Activated CD8-positive, alpha-beta memory T cell treated with anti-CD3 and anti-CD28 coated beads, Interleukin-2, amount 10 ng/mL, durations not matched to agents 7 days and 5 days (primary cell): ENCODE measurements around the gene TBC1D9. TPM values are rescaled to one million over a fixed set of nuclear protein-coding genes. Genes with fewer than 3 reads are reported as not detected.

Experiments used
- ATAC-seq: fragments of 150-1000 bp; cut with Tn5 transposase; one replicate; pipeline ENCODE4 v1.10.0; 2021; ENCODE audit warnings: moderate library complexity
- CTCF ChIA-PET: fragments of 350-600 bp; sonication (Branson Sonifier 250); formaldehyde crosslinking; loops from one replicate; lab custom pipeline; 2021; ENCODE audit warnings: antibody characterized with exemption; lab: Charles Lee
- DNase-seq: peaks from one replicate; pipeline ENCODE4 v3.0.0-alpha.2; 2020
- H3K27ac Mint-ChIP-seq: one replicate; pipeline ENCODE4 v1.8.0; 2021; ENCODE audit warnings: mild to moderate bottlenecking, mixed read lengths
- H3K27me3 Mint-ChIP-seq: one replicate; pipeline ENCODE4 v1.8.0; 2021; ENCODE audit warnings: mixed read lengths
- H3K36me3 Mint-ChIP-seq: one replicate; pipeline ENCODE4 v1.8.0; 2021; ENCODE audit warnings: mild to moderate bottlenecking, mixed read lengths
- H3K4me1 Mint-ChIP-seq: one replicate; pipeline ENCODE4 v1.8.0; 2021; ENCODE audit warnings: mixed read lengths
- H3K4me3 Mint-ChIP-seq: one replicate; pipeline ENCODE4 v1.8.0; 2021; ENCODE audit warnings: mild to moderate bottlenecking, moderate library complexity, mixed read lengths
- H3K9me3 Mint-ChIP-seq: one replicate; pipeline ENCODE4 v1.8.0; 2022; ENCODE audit warnings: low read depth, mixed read lengths
- total RNA-seq, 2 experiments: library from RNA; stranded (reverse); gene quantifications; one replicate each; pipeline ENCODE4 v1.2.3, GENCODE V29; 2021

Gene TBC1D9
- total RNA-seq, 2 experiments from 2014 or later = 0.14 TPM; not detected in 1

GRCh38 chr4:140639066-140639465 is 117.1 kb downstream of the TBC1D9 start:
- CTCF ChIA-PET = interaction anchor here (0.7 to 2.0 kb wide), 4 partner anchors 31 to 279 kb away, joined by 3 to 8 read pairs (median 3); partner anchors contain the start of gene ELMOD2
- H3K9me3 Mint-ChIP-seq = no peaks in the 10 kb centered on the region
- H3K27ac Mint-ChIP-seq = no peak overlapping the region
- no peak for ATAC-seq
- no peak for DNase-seq
- H3K36me3 Mint-ChIP-seq = no peaks in the 10 kb centered on the region
- peaks cover 12% of the 10 kb centered on the region for H3K27me3 Mint-ChIP-seq
- H3K4me1 Mint-ChIP-seq = no peaks in the 10 kb centered on the region
- no peak overlapping the region for H3K4me3 Mint-ChIP-seq

GRCh38 chr4:140637836-140638235 is 118.3 kb downstream of the TBC1D9 start:
- peaks cover 16% of the 10 kb centered on the region for H3K27me3 Mint-ChIP-seq
- CTCF ChIA-PET = interaction anchor here (0.7 to 2.3 kb wide), 2 partner anchors 23 to 265 kb away, joined by 3 to 5 read pairs; partner anchors contain the start of gene SCOC
- no peaks in the 10 kb centered on the region for H3K36me3 Mint-ChIP-seq
- H3K4me1 Mint-ChIP-seq = no peaks in the 10 kb centered on the region
- no peaks in the 10 kb centered on the region for H3K9me3 Mint-ChIP-seq
- ATAC-seq (peak; percentile 73), DNase-seq (peak; percentile 62)
- no peak overlapping the region for H3K27ac Mint-ChIP-seq
- H3K4me3 Mint-ChIP-seq = no peak overlapping the region

DNA sequence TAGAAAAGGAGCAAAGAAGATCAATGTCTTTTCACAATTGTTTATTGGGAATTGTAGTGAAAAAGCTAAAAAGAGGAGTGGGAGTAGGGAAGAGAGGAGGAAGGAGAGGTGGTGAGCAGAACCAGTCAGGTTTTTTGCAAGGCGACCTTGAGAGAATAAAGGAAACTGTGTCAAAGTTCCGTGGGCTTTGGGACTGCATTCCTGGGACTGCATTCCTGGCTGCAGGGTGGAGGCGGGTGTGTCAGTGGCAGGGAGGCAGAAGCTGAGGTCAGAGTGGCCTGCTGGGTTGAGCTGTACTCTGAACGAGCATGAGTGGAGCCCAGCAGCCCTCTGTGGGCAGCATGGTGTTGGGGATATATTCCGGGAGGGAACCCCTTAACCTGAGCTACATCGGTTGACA is 120.6 kb downstream of the TBC1D9 start:
- Mint-ChIP-seq H3K4me1 (no peaks in the 10 kb centered on the region), H3K4me3 (no peak overlapping the region), H3K36me3 (no peaks in the 10 kb centered on the region), H3K9me3 (no peaks in the 10 kb centered on the region), H3K27ac (no peak overlapping the region), H3K27me3 (peaks cover 17% of the 10 kb centered on the region)
- no peak for DNase-seq
- ATAC-seq = no peak
- CTCF ChIA-PET = interaction anchor here (2.3 kb wide), 1 partner anchor 263 kb away, joined by 5 read pairs; the partner anchor contains the start of gene SCOC

DNA sequence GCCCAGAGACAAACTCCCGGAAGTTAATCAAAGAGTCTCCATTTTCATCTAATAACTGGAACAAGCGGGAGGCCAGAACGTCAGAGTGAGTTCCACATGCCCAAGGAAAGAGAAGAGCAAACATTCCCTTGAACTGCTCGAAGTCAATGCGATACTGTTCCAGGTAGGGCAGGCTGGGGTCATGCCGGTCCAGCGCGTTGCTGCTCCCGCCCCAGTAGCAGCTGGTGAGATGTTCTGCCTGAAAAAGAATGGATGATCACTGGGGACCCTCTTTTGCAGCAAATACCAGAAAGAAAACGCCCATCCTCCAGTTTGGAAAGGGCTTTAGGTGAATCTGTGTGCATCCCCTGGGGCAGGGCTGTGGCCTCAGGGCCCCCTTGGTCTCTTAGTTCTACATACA is 122.2 kb downstream of the TBC1D9 start:
- CTCF ChIA-PET = no interaction called here
- H3K4me1 Mint-ChIP-seq = no peaks in the 10 kb centered on the region
- H3K4me3 Mint-ChIP-seq = no peak overlapping the region
- no peak overlapping the region for H3K27ac Mint-ChIP-seq
- peaks cover 26% of the 10 kb centered on the region for H3K27me3 Mint-ChIP-seq
- DNase-seq = no peak
- no peaks in the 10 kb centered on the region for H3K9me3 Mint-ChIP-seq
- H3K36me3 Mint-ChIP-seq = no peaks in the 10 kb centered on the region
- no peak for ATAC-seq

GRCh38 chr4:140633124-140633523 is 123.1 kb downstream of the TBC1D9 start:
- no peak for DNase-seq
- Mint-ChIP-seq H3K9me3 (no peaks in the 10 kb centered on the region), H3K27me3 (peaks cover 27% of the 10 kb centered on the region), H3K36me3 (no peaks in the 10 kb centered on the region), H3K4me1 (no peaks in the 10 kb centered on the region), H3K27ac (no peak overlapping the region), H3K4me3 (no peak overlapping the region)
- CTCF ChIA-PET = no interaction called here
- no peak for ATAC-seq

GRCh38 chr4:140630246-140630645 is 125.9 kb downstream of the TBC1D9 start:
- DNase-seq (no peak), ATAC-seq (no peak)
- no peaks in the 10 kb centered on the region for H3K36me3 Mint-ChIP-seq
- no peak overlapping the region for H3K4me3 Mint-ChIP-seq
- H3K4me1 Mint-ChIP-seq = no peaks in the 10 kb centered on the region
- H3K9me3 Mint-ChIP-seq = no peaks in the 10 kb centered on the region
- no peak overlapping the region for H3K27ac Mint-ChIP-seq
- peaks cover 27% of the 10 kb centered on the region for H3K27me3 Mint-ChIP-seq
- CTCF ChIA-PET = no interaction called here

DNA sequence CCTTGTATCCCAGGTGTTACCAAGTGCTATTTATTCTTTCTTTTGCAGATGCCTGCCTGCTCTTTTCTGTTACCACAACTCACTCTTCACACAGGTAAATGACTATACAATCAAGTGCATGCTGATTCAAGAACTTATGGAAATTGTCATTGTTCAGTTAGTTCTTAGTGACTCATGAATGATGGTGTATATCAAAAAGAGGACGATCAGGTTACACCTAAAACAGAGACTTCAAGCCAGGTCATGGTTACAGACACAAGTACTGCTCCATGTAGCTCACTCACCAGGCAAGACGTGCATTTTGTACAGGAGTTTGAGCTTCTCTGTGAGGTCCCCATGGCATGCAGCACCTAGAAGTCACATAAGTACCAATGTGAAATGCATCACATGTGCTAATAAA is 128.2 kb downstream of the TBC1D9 start:
- Mint-ChIP-seq H3K4me1 (no peaks in the 10 kb centered on the region), H3K9me3 (no peaks in the 10 kb centered on the region), H3K27ac (no peak overlapping the region), H3K27me3 (peaks cover 19% of the 10 kb centered on the region), H3K4me3 (no peak overlapping the region), H3K36me3 (no peaks in the 10 kb centered on the region)
- DNase-seq (no peak), ATAC-seq (no peak)
- CTCF ChIA-PET = no interaction called here

DNA sequence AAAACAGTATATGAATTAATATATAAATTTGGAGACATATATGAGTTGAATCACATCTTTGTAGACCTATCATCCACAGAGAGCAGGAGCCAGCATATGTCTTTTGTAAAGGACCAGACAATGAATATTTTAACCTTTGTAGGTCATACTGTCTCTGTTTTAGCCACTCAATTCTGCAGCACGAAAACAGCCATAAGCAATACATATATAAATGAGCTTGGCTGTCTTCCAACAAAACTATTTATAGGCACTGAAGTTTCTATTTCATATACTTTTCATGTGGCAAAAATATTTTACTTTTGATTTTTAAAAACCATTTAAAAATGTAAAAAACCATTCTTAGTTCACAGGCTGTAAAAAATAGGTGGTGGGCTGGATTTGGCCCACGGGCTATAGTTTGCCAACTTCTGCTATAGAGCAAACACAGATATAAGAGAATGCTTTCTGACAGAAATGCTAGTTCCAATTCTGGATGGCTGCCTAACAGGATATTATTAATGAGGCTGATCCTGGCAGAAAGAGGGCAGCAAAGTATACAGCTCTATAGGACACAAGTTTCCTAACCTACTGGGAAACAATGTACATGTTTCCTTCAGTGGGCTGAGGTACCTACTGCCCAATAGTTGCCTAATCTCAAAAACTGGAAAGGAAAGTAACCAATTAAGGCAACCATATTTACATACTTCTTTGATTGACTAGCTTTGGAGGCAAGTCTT is 129.4 kb downstream of the TBC1D9 start:
- no peak for DNase-seq
- CTCF ChIA-PET = interaction anchor here (1.3 kb wide), 1 partner anchor 17 kb away, joined by 3 read pairs; no protein-coding TSS in a partner anchor
- no peak overlapping the region for H3K4me3 Mint-ChIP-seq
- H3K4me1 Mint-ChIP-seq = no peaks in the 10 kb centered on the region
- no peaks in the 10 kb centered on the region for H3K9me3 Mint-ChIP-seq
- ATAC-seq = no peak
- H3K36me3 Mint-ChIP-seq = no peaks in the 10 kb centered on the region
- no peak overlapping the region for H3K27ac Mint-ChIP-seq
- peaks cover 19% of the 10 kb centered on the region for H3K27me3 Mint-ChIP-seq

DNA sequence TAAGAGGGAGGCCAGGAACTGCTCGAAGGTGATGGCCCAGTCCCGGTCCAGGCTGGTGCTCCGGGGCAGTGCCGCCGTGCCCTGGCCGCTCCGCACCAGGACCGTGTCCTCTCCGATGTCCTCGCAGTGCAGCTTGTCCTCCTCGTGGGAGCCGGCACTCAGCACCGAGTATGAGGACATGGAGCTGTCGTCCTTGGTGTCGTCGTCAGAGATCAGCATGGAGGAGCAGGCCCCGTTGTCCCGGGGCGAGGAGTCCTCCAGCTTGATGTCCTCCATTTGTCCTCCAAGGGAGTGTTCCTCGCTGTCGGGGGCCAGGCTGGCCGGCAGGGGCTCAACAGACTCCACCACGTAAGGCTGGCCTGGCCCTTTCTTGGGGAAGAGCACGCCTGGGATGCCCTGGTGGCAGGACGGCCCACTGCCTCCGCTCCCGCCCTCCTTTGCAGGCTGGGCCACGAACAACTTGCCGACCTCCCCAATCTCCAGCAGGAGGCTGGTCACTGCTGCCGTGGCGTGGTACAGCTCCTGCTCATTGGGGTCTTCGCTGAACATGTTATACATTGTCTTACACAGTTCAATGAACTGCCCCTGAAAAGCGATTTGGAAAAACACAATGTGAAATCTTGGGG is 133.7 kb downstream of the TBC1D9 start:
- Mint-ChIP-seq H3K4me3 (no peak overlapping the region), H3K9me3 (no peaks in the 10 kb centered on the region), H3K27me3 (peaks cover 2% of the 10 kb centered on the region), H3K4me1 (no peaks in the 10 kb centered on the region), H3K36me3 (no peaks in the 10 kb centered on the region), H3K27ac (no peak overlapping the region)
- CTCF ChIA-PET = no interaction called here
- ATAC-seq (no peak), DNase-seq (no peak)

DNA sequence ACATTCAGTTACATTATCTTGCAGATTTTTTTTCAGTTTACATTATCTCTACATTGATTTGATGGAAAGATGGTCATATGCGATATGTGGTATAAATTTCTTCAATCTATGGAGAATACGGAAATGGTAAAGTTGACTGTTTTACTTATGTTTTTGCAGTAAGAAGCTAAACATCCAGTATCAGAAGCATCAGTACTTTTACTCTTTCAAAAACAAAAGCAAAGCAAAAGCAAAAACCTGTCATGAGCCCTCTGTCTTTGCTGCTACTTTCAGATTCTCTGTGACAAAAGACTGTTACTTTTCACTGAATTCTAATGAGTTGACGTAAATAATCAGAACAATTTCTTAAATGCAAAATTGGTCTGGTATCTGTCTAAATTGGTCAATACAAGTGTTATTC is 135.0 kb downstream of the TBC1D9 start:
- Mint-ChIP-seq H3K4me3 (no peak overlapping the region), H3K27me3 (peaks cover 2% of the 10 kb centered on the region), H3K36me3 (no peaks in the 10 kb centered on the region), H3K27ac (no peak overlapping the region), H3K4me1 (no peaks in the 10 kb centered on the region), H3K9me3 (no peaks in the 10 kb centered on the region)
- DNase-seq (no peak), ATAC-seq (no peak)
- CTCF ChIA-PET = no interaction called here

DNA sequence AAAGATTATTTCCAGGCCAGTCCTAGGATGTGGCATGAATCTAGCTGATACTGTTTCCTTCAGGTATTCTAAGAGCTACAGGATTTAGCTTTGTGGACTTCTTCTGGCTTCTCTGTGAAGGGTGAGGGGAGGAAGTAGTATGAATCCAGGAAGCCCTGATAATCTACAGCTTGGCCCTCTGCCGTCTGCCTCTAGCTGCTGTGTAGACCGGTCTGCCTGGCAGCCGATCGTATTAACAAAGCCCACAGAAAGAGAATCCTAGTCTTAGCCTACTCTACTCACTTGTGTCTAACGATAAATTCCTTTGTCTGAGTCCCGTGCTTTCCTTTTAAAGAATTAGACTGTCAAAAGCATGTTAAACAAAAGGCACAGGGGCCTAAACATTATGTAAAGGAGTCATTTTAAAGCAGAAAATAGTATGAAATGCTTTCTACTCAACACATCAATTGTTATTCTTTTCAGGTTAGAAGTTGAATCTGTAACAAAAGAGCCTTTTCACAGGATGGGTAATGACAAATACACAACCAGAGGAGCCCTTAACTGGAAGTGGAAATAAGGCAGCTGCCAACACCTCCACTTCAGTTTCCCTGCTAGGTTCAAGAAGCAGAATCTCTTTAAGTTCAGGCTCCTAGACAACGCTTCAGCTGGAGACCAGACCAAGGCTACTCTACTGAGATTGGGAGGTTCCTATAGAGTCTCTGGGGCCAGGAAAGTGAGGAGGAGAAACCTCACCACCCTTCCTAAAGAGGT is 138.5 kb downstream of the TBC1D9 start:
- DNase-seq (no peak), ATAC-seq (no peak)
- Mint-ChIP-seq H3K9me3 (no peaks in the 10 kb centered on the region), H3K36me3 (no peaks in the 10 kb centered on the region), H3K4me3 (no peak overlapping the region), H3K4me1 (no peaks in the 10 kb centered on the region), H3K27ac (no peak overlapping the region), H3K27me3 (peaks cover 9% of the 10 kb centered on the region)
- CTCF ChIA-PET = interaction anchor here (1.0 kb wide), 1 partner anchor 8 kb away, joined by 3 read pairs; no protein-coding TSS in a partner anchor

- H3K36me3 Mint-ChIP-seq = no peaks in the 10 kb centered on the region
- no peak overlapping the region for H3K4me3 Mint-ChIP-seq
- no peak overlapping the region for H3K27ac Mint-ChIP-seq
- DNase-seq (no peak), ATAC-seq (no peak)
- CTCF ChIA-PET = no interaction called here
- no peaks in the 10 kb centered on the region for H3K4me1 Mint-ChIP-seq
- peaks cover 7% of the 10 kb centered on the region for H3K27me3 Mint-ChIP-seq
- H3K9me3 Mint-ChIP-seq = no peaks in the 10 kb centered on the region
These were observed 140.7 kb downstream of the TBC1D9 start for GRCh38 chr4:140615451-140615850.

GRCh38 chr4:140612357-140612756 is 143.8 kb downstream of the TBC1D9 start:
- H3K27me3 Mint-ChIP-seq = peaks cover 9% of the 10 kb centered on the region
- CTCF ChIA-PET = no interaction called here
- ATAC-seq = no peak

More at GRCh38 chr4:140612357-140612756, 143.8 kb downstream of the TBC1D9 start:
- Mint-ChIP-seq H3K4me1 (no peaks in the 10 kb centered on the region), H3K36me3 (no peaks in the 10 kb centered on the region), H3K9me3 (no peaks in the 10 kb centered on the region), H3K4me3 (no peak overlapping the region), H3K27ac (no peak overlapping the region)
- no peak for DNase-seq
